Activated T-helper 1 cell treated with anti-CD3 and anti-CD28 coated beads, Interleukin-2, amount 50 U/mL, for 16 hours (primary cell): Measurements from ENCODE around the gene PTPRT.

Experiments used
- DNase-seq, 2 donors: peaks; one replicate each; pipeline ENCODE4 v3.0.0-alpha.2; 2020; ENCODE audit warnings: low read depth in 1 of 2, low spot score in 1 of 2

The PTPRT gene

GRCh38 chr20:42419814-42420532, 769.7 kb downstream of the PTPRT start:
- no peak for DNase-seq

- DNase-seq: no peak
Observed at GRCh38 chr20:42406826-42407225, 782.9 kb downstream of the PTPRT start.

GRCh38 chr20:42402455-42402854, 787.3 kb downstream of the PTPRT start:
- no peak for DNase-seq

GRCh38 chr20:42401613-42402012, 788.1 kb downstream of the PTPRT start:
- no peak for DNase-seq

GRCh38 chr20:42399802-42400201, 789.9 kb downstream of the PTPRT start:
- DNase-seq: no peak

- DNase-seq: no peak
Observed at GRCh38 chr20:42392442-42392841, 797.3 kb downstream of the PTPRT start.

GRCh38 chr20:42391807-42392206, 797.9 kb downstream of the PTPRT start:
- no peak for DNase-seq

GRCh38 chr20:42380287-42380686, 809.4 kb downstream of the PTPRT start:
- no peak for DNase-seq

- no peak for DNase-seq
Observed at GRCh38 chr20:42379385-42379784, 810.3 kb downstream of the PTPRT start.

- DNase-seq: no peak
Observed at GRCh38 chr20:42378826-42379225, 810.9 kb downstream of the PTPRT start.

GRCh38 chr20:42376131-42376530, 813.6 kb downstream of the PTPRT start:
- DNase-seq: no peak

GRCh38 chr20:42373049-42373448, 816.7 kb downstream of the PTPRT start:
- no peak for DNase-seq

GRCh38 chr20:42370075-42370474, 819.6 kb downstream of the PTPRT start:
- no peak for DNase-seq

GRCh38 chr20:42368910-42369309, 820.8 kb downstream of the PTPRT start:
- DNase-seq: no peak

GRCh38 chr20:42366626-42367025, 823.1 kb downstream of the PTPRT start:
- no peak for DNase-seq

- DNase-seq: no peak
Observed at GRCh38 chr20:42364446-42364845, 825.3 kb downstream of the PTPRT start.

- DNase-seq: no peak
Observed at GRCh38 chr20:42361402-42361970, 828.2 kb downstream of the PTPRT start.

GRCh38 chr20:42360621-42361020, 829.1 kb downstream of the PTPRT start:
- no peak for DNase-seq

GRCh38 chr20:42359617-42360016, 830.1 kb downstream of the PTPRT start:
- no peak for DNase-seq

- no peak for DNase-seq
Observed at GRCh38 chr20:42352096-42352495, 837.6 kb downstream of the PTPRT start.

- no peak for DNase-seq
Observed at GRCh38 chr20:42350521-42350920, 839.2 kb downstream of the PTPRT start.

GRCh38 chr20:42346189-42347170, 843.2 kb downstream of the PTPRT start:
- DNase-seq: no peak
